Adipocyte (in vitro differentiated cells): ENCODE measurements around the gene BEND7.

Source experiments
- DNase-seq: peaks from one replicate; pipeline ENCODE4 v3.0.0-alpha.2; 2015; ENCODE audit warnings: low read depth
- H3K27me3 ChIP-seq: replicated peaks from 2 replicates; pipeline ENCODE4 v1.7.0; 2013; ENCODE audit warnings: mild to moderate bottlenecking, low read length, moderate library complexity; ENCODE audit not compliant: control insufficient read depth, insufficient read depth
- H3K36me3 ChIP-seq: 2 replicates; pipeline ENCODE4 v1.7.0; 2013; ENCODE audit warnings: low read length, mild to moderate bottlenecking, moderate library complexity; ENCODE audit not compliant: control insufficient read depth, insufficient read depth, severe bottlenecking
- H3K4me1 ChIP-seq: 2 replicates; pipeline ENCODE4 v1.7.0; 2013; ENCODE audit warnings: mild to moderate bottlenecking, low read length, moderate library complexity; ENCODE audit not compliant: control insufficient read depth, insufficient read depth
- H3K4me3 ChIP-seq: 2 replicates; pipeline ENCODE4 v1.7.0; 2013; ENCODE audit warnings: mild to moderate bottlenecking, low read length, moderate library complexity
- H3K9ac ChIP-seq: 2 replicates; pipeline ENCODE4 v1.7.0; 2013; ENCODE audit warnings: mild to moderate bottlenecking, low read length, moderate library complexity
- H3K9me3 ChIP-seq: 2 replicates; pipeline ENCODE4 v1.7.0; 2013; ENCODE audit warnings: mild to moderate bottlenecking, low read length, moderate library complexity; ENCODE audit not compliant: control insufficient read depth

BEND7 gene

DNA sequence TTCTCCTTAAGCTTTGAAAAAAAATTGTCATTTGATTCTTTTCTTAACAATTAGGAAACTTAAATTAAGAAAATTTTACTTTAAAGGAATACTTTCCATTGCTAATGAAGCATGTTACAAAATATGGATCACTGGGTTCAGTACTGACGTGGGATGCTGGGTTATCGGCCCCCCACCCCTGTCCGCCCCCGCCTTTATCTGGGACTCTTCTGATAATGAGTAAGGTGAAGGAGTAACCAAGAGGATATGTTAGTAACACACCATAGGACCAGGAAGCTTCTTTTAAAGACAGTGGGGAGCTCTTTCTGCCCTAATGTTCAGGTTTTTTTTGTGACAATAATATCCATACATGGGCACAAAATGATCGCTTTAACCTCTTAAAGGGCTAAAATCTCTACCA, 29.7 kb downstream of the BEND7 start:
- Histone ChIP-seq H3K9ac (no peak overlapping the region), H3K4me3 (no peak overlapping the region), H3K4me1 (no peaks in the 10 kb centered on the region), H3K27me3 (no peaks in the 10 kb centered on the region), H3K36me3 (peaks cover 17% of the 10 kb centered on the region), H3K9me3 (no peaks in the 10 kb centered on the region)
- DNase-seq = no peak

DNA sequence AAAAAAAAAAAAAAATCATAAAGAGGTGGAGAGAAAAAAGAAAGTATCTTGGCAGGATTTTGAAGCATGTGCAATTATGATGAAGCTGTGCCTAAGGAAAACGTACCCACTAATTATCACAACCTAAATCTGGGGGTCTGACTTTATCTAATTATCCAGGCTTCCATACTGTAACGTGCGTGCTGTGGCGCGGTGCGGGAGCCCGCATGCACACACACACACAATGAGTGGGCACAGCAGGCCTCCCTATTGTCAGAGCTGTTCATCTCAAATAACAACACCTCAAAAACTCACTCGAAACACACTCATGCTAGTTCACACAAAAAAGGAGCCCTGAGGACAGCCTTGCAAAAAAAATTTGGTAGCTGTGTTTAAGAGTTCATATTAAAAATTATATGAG, 31.9 kb downstream of the BEND7 start:
- H3K4me3 ChIP-seq = no peak overlapping the region
- no peak for DNase-seq
- no peak overlapping the region for H3K9ac ChIP-seq
- peaks cover 17% of the 10 kb centered on the region for H3K36me3 ChIP-seq
- H3K9me3 ChIP-seq = no peaks in the 10 kb centered on the region
- H3K4me1 ChIP-seq = no peaks in the 10 kb centered on the region
- no peaks in the 10 kb centered on the region for H3K27me3 ChIP-seq

DNA sequence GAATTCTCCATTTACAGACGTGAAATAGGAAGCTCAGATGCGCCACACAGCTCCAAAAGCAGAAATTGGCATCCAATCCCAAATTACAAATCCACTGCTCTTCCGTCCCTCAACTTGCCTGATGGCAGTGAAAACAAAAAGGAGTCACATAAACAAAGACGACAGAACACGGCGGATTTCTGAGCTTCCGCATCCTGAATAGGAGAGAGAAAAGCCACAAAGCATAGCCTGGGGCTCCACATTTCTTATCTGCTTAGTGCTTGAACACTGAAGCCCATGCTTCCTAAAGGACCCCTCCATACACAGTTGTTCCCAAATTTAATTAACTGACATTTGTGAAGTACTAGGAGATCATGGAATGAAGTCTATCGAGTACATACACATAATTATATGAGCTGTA, 32.6 kb downstream of the BEND7 start:
- no peak for DNase-seq
- H3K4me3 ChIP-seq = no peak overlapping the region
- H3K9ac ChIP-seq = no peak overlapping the region
- no peaks in the 10 kb centered on the region for H3K4me1 ChIP-seq
- H3K36me3 ChIP-seq = peaks cover 17% of the 10 kb centered on the region
- no peaks in the 10 kb centered on the region for H3K9me3 ChIP-seq
- no peaks in the 10 kb centered on the region for H3K27me3 ChIP-seq

DNA sequence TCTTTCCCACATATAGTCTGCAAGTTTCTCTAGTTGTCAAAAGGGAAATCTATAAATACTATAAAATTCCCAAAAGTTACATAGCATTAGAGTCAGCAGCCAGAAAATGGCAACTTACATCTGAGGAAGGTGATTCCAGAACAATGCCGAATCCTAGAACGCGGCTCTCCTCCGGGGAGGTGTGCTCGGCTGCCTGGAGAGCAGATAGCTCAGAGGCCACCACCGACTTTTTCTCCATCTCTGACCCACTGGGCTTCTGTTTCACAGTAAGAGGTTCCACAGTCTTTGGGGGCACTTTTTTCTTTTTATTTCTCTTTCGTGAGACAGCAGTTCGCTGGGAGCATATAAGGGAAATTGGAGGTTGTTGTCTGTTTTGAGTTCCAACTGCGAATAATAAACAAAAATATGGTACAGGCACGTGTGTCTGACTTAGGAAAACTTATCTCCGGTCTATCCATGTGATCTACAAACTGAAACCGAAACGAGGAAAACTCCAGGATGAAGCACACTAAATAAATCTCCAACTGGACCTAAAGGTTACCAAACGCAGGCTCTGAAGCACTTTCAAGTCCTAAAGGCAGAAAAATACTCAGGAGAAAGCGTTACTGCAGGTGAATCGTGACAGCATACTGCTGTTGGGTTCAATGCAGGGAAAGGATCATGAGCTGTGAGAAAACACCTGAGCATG, 36.2 kb downstream of the BEND7 start:
- H3K27me3 ChIP-seq = no peaks in the 10 kb centered on the region
- H3K36me3 ChIP-seq = peaks cover 16% of the 10 kb centered on the region
- H3K9ac ChIP-seq = peak overlapping the region; percentile 13
- no peaks in the 10 kb centered on the region for H3K4me1 ChIP-seq
- H3K9me3 ChIP-seq = no peaks in the 10 kb centered on the region
- peak overlapping the region; percentile 62 for H3K4me3 ChIP-seq
- no peak for DNase-seq

DNA sequence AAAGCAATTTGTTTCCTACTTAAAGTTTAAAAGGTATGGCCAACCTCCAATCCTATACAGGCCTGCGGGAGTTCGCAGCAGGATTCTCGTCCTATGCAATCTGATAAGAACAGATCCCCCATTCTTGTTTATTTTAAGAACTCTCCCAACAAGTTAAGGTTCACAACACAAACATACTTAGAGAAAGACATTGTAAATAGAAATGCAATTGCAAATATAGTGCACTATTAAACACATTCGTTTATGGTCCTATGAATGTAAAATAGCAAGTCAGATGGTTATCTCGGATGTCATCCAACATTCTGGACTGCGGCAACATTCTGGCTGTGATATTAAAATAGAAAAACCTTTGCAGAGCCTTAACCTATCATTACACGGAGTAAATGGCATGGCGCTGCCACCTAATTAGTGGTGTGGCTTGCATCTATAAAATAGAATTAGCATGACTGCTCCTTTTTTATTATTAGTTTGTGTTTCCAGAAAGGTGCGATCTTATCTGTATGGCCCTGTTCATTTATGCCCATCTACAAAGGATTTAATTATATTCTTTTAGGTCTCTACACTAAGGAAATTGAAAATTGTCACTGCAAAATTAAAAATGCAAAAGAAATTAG, 37.0 kb downstream of the BEND7 start:
- H3K4me3 ChIP-seq = no peak overlapping the region
- H3K9ac ChIP-seq = no peak overlapping the region
- peaks cover 18% of the 10 kb centered on the region for H3K36me3 ChIP-seq
- H3K4me1 ChIP-seq = no peaks in the 10 kb centered on the region
- H3K27me3 ChIP-seq = no peaks in the 10 kb centered on the region
- H3K9me3 ChIP-seq = no peaks in the 10 kb centered on the region
- DNase-seq = no peak

DNA sequence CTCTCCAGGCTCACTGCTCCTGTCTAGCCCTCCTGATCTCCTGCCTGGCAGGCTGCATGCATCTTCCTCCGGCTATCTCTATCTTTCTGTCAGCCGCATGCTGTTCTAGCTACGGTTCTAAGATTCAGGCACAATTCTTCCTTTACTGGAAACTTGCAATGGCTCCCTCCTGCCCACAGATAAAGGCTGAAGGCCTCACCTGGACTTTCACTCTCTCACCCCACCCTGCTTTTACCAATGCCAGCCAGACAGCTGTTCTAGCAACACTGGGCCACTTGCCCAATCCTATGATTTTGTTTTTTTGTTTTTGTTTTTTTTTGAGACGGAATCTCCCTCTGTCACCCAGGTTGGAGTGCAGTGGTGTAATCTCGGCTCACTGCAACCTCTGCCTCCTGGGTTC, 38.3 kb downstream of the BEND7 start:
- no peaks in the 10 kb centered on the region for H3K9me3 ChIP-seq

DNA sequence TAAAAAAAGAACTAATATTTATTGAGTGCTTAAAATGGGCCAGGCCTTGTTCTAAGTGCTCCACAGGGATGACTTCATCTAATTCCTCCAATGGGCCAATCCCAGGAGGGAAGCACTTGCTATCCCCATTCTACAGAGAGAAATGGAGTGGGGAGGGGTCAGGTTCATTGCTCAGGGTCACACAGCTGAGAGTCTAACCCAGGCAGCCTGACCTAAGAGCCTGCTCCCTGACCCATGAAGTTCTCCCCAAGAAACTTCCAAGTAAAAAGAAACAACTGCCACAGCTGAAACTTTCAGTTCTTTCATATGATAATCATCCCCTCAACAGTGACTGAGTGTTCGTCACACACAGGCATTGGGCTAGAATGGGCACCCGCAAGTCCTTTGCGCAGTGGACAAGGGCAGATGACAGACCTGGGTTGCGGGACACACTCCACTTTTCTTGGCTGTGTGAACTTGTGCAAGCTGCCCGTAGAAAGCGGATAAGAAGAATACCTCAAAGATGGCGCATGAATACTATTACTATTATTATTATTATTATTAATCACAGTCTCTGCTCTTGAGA, 39.7 kb downstream of the BEND7 start:
- Histone ChIP-seq H3K9ac (no peak overlapping the region), H3K36me3 (peaks cover 8% of the 10 kb centered on the region), H3K27me3 (no peaks in the 10 kb centered on the region), H3K4me3 (no peak overlapping the region), H3K9me3 (no peaks in the 10 kb centered on the region), H3K4me1 (no peaks in the 10 kb centered on the region)
- no peak for DNase-seq

More for the DNA sequence above, 38.3 kb downstream of the BEND7 start:
- Histone ChIP-seq H3K9ac (no peak overlapping the region), H3K4me1 (no peaks in the 10 kb centered on the region), H3K27me3 (no peaks in the 10 kb centered on the region), H3K36me3 (peaks cover 9% of the 10 kb centered on the region), H3K4me3 (no peak overlapping the region)
- no peak for DNase-seq

DNA sequence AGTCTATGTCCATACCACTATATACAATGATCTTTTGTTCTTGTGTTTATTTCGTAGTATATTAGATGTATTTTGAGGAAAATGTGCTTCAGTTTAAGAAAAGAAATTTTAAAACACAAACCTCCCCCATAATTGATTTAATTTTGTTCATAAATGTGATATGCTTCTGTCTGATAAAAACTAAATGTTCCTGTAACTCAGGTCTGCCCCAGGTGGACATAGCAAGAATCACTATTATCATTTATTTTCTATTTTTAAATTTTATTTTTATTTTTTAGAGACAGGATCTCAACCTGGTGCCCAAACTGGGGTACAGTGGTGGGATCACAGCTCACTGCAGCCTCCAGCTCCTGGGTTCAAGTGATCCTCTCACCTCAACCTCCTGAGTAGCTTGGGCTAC, 43.2 kb downstream of the BEND7 start:
- no peaks in the 10 kb centered on the region for H3K9me3 ChIP-seq
- H3K9ac ChIP-seq = no peak overlapping the region
- peaks cover 15% of the 10 kb centered on the region for H3K36me3 ChIP-seq
- peaks cover 2% of the 10 kb centered on the region for H3K4me1 ChIP-seq
- no peaks in the 10 kb centered on the region for H3K27me3 ChIP-seq
- DNase-seq = peak; percentile 24
- H3K4me3 ChIP-seq = no peak overlapping the region

DNA sequence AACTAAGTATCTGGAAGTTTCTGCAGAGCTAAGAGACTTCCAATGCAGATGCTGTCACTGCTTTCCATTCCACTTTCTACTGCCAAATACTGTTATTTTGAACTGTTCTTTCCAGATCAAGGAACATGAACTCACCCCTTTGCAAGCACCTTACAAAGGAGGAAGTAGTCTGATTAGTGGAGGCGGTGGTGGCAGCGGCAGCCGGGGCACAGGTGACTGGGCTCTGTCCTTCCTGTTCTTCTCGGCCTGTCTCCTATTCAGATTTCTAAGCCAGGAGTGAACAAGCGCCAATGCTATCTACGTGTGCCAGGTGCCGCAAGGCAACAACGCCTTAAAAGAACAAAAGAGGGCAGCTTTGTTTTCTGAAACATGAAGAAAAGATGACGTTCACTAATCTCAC, 44.9 kb downstream of the BEND7 start:
- H3K27me3 ChIP-seq = no peaks in the 10 kb centered on the region
- peaks cover 2% of the 10 kb centered on the region for H3K4me1 ChIP-seq
- DNase-seq = no peak
- no peak overlapping the region for H3K9ac ChIP-seq
- no peaks in the 10 kb centered on the region for H3K9me3 ChIP-seq
- peaks cover 11% of the 10 kb centered on the region for H3K36me3 ChIP-seq
- H3K4me3 ChIP-seq = no peak overlapping the region

DNA sequence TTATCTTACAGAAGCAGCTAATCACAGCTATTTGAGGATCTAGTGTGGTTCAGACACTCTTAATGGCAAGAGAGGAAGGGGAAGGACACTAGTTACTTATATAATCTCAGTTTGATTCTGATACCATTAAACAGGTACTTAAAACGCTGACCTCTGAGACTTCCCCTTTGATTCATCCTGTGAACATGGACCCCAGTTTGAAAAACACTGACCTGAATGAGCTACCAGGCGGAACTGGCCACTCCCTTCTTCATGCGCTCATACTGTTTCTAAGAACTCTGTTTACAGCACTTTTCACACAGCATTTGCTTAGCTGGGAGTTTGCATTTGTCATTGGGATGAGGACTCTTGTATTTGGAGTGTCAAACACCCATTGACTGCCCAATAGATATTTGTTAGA, 45.7 kb downstream of the BEND7 start:
- DNase-seq = no peak
- Histone ChIP-seq H3K36me3 (peaks cover 11% of the 10 kb centered on the region), H3K4me1 (peaks cover 2% of the 10 kb centered on the region), H3K27me3 (no peaks in the 10 kb centered on the region), H3K4me3 (no peak overlapping the region), H3K9ac (no peak overlapping the region), H3K9me3 (no peaks in the 10 kb centered on the region)

DNA sequence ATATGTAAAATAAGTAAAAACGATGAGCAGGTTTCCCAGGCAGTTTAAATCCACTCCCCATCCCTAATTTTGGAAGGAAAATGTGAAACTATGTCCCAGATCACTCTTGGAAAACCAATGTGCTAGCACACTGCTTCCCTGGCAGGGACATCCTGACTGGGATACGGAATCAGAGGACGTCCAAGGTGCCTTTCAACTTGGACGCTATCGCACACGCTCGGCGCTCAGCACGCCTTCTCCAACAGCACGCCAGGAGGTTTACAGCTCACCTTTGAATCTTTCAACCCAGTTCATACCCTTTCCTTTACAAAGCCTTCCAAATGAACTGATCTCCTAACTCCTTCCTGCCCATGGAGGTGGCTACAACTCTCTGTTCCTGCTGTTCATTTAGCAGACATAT, 47.1 kb downstream of the BEND7 start:
- H3K36me3 ChIP-seq = peaks cover 7% of the 10 kb centered on the region
- DNase-seq = no peak
- no peaks in the 10 kb centered on the region for H3K27me3 ChIP-seq
- H3K4me1 ChIP-seq = peaks cover 2% of the 10 kb centered on the region
- H3K4me3 ChIP-seq = no peak overlapping the region
- H3K9ac ChIP-seq = no peak overlapping the region
- no peaks in the 10 kb centered on the region for H3K9me3 ChIP-seq
